ENCODE measurements around the gene SASH1. TPM values are rescaled to one million over a fixed set of nuclear protein-coding genes. Genes with fewer than 3 reads are reported as not detected.
A peak's percentile ranks its signal among the peaks of the same experiment; 100 is the strongest.

The SASH1 gene
- total RNA-seq, 1 experiment from 2014 or later, result 27.4 TPM

DNA sequence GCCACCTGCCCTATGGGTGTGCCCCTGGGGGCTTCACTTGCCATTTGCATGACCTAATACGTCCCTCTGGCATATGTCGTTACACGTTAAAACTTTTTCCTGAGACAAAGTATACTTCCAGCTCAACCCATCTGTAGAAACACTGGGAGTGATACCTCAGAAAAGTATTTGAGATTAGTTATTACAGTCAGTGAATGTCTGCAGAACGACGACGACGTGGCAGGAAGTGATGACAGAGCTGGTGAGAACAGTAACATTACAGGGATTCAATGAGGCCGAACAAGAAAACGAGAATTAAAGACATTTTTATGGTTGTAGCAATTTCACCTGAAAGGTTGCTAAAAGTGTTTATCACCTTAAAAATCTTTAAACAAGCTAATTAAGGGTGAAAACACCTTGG, 40.2 kb downstream of the SASH1 start:
- CTCF ChIA-PET, result interaction anchor here (1.0 kb wide), 1 partner anchor 25 kb away, joined by 3 read pairs; no protein-coding TSS in a partner anchor
- Mint-ChIP-seq H3K4me1 (peaks cover 45% of the 10 kb centered on the region), H3K27me3 (ENCODE audit: low read depth) (no peaks in the 10 kb centered on the region), H3K9me3 (no peaks in the 10 kb centered on the region), H3K27ac (peak overlapping the region; percentile 37; the same call in 1 of the 2 replicates), H3K36me3 (no peaks in the 10 kb centered on the region), H3K4me3 (no peak overlapping the region)
- DNase-seq (ENCODE audit: low spot score) (no peak), ATAC-seq (no peak)
- TF ChIP-seq FOXJ3 (CRISPR knock-in tag; IDR thresholded peaks at IDR 0.05; ENCODE audit: borderline replicate concordance), result no peak
- TF ChIP-seq ETV6 (CRISPR knock-in tag; IDR thresholded peaks at IDR 0.05), result no peak
- TF ChIP-seq, protein P1, sequence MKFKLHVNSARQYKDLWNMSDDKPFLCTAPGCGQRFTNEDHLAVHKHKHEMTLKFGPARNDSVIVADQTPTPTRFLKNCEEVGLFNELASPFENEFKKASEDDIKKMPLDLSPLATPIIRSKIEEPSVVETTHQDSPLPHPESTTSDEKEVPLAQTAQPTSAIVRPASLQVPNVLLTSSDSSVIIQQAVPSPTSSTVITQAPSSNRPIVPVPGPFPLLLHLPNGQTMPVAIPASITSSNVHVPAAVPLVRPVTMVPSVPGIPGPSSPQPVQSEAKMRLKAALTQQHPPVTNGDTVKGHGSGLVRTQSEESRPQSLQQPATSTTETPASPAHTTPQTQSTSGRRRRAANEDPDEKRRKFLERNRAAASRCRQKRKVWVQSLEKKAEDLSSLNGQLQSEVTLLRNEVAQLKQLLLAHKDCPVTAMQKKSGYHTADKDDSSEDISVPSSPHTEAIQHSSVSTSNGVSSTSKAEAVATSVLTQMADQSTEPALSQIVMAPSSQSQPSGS (CRISPR knock-in tag; IDR thresholded peaks at IDR 0.05; ENCODE audit: borderline replicate concordance, low read depth), result no peak
- TF ChIP-seq, protein P2, sequence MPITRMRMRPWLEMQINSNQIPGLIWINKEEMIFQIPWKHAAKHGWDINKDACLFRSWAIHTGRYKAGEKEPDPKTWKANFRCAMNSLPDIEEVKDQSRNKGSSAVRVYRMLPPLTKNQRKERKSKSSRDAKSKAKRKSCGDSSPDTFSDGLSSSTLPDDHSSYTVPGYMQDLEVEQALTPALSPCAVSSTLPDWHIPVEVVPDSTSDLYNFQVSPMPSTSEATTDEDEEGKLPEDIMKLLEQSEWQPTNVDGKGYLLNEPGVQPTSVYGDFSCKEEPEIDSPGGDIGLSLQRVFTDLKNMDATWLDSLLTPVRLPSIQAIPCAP (CRISPR knock-in tag; IDR thresholded peaks at IDR 0.05), result no peak
- POLR2A ChIA-PET, result no interaction called here

DNA sequence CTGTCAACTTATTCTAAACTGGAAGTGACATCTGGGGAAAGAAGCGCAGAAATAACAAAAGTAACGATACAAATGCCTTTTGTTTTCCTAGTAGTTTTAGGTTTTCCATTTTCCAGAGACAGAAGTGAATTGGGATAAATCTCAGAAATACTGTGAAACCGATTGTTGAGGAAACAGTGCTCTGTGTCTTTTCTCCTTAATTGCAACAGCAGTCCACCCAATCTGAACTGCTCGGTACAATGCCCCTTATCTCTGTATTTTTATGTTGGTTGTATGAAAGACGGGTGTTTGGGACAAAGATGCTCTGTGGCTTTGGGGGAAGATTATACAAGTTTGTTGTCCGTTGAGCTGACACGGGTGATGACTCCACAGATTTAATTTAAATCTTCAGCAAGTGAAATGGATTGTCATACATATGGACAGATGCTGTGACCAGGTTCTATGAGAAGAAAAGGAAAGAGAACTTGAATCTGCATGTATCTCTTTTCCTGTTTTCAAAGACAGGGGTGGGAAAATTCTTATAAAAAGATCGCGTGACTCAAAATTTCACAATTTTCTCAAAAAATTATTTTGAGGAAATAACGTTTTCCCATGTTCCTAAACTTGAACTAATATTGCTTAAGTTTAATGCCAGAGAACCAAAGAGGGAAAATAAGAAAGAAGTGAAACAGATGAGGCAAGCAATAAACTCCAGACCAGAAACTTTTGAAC, 41.2 kb downstream of the SASH1 start:
- ATAC-seq, result no peak
- CTCF ChIA-PET, result no interaction called here
- H3K27ac Mint-ChIP-seq, result peak overlapping the region; percentile 38
- no peak overlapping the region for H3K4me3 Mint-ChIP-seq
- H3K27me3 Mint-ChIP-seq (ENCODE audit: low read depth), result no peaks in the 10 kb centered on the region
- DNase-seq (ENCODE audit: low spot score), result no peak
- H3K4me1 Mint-ChIP-seq, result peaks cover 49% of the 10 kb centered on the region
- no peaks in the 10 kb centered on the region for H3K36me3 Mint-ChIP-seq
- no peaks in the 10 kb centered on the region for H3K9me3 Mint-ChIP-seq
- POLR2A ChIA-PET, result no interaction called here
- TF ChIP-seq TEAD1 (CRISPR knock-in tag; IDR thresholded peaks at IDR 0.05) (no peak), TP53 (CRISPR knock-in tag; IDR thresholded peaks at IDR 0.05) (no peak), IRF2 (CRISPR knock-in tag; IDR thresholded peaks at IDR 0.05; ENCODE audit: borderline replicate concordance, low read depth) (no peak), TCF7 (CRISPR knock-in tag; IDR thresholded peaks at IDR 0.05; ENCODE audit: low read depth) (no peak)
- TF ChIP-seq, protein P3, sequence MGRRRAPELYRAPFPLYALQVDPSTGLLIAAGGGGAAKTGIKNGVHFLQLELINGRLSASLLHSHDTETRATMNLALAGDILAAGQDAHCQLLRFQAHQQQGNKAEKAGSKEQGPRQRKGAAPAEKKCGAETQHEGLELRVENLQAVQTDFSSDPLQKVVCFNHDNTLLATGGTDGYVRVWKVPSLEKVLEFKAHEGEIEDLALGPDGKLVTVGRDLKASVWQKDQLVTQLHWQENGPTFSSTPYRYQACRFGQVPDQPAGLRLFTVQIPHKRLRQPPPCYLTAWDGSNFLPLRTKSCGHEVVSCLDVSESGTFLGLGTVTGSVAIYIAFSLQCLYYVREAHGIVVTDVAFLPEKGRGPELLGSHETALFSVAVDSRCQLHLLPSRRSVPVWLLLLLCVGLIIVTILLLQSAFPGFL (CRISPR knock-in tag; IDR thresholded peaks at IDR 0.05; ENCODE audit: borderline replicate concordance), result no peak
- TF ChIP-seq, protein P1 (CRISPR knock-in tag; IDR thresholded peaks at IDR 0.05; ENCODE audit: borderline replicate concordance, low read depth), result no peak

DNA sequence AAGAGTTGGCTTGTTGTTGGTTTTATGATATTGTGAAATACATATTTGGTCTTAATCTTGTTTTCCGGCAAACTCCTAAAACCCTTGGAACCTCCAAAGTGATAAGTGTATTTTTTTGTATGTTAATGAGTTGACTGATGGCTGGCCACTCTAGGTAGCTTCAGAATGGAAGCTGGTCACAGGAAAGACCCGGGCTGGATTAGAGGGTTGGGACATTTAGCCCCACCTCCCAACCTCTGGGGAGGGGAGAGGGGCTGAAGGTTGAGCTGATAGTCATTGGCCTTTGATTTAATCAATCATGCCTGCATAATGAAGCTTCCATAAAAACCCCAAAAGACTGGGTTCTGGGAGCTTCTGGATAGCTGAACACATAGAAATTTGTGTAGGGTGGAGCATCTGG, 42.7 kb downstream of the SASH1 start:
- H3K4me3 Mint-ChIP-seq, result no peak overlapping the region

More for the DNA sequence above, 42.7 kb downstream of the SASH1 start:
- no peaks in the 10 kb centered on the region for H3K27me3 Mint-ChIP-seq (ENCODE audit: low read depth)
- DNase-seq (ENCODE audit: low spot score), result no peak
- TF ChIP-seq ETV6 (CRISPR knock-in tag; IDR thresholded peaks at IDR 0.05) (no peak), SMAD4 (CRISPR knock-in tag; IDR thresholded peaks at IDR 0.05) (no peak)
- TF ChIP-seq, protein P4, sequence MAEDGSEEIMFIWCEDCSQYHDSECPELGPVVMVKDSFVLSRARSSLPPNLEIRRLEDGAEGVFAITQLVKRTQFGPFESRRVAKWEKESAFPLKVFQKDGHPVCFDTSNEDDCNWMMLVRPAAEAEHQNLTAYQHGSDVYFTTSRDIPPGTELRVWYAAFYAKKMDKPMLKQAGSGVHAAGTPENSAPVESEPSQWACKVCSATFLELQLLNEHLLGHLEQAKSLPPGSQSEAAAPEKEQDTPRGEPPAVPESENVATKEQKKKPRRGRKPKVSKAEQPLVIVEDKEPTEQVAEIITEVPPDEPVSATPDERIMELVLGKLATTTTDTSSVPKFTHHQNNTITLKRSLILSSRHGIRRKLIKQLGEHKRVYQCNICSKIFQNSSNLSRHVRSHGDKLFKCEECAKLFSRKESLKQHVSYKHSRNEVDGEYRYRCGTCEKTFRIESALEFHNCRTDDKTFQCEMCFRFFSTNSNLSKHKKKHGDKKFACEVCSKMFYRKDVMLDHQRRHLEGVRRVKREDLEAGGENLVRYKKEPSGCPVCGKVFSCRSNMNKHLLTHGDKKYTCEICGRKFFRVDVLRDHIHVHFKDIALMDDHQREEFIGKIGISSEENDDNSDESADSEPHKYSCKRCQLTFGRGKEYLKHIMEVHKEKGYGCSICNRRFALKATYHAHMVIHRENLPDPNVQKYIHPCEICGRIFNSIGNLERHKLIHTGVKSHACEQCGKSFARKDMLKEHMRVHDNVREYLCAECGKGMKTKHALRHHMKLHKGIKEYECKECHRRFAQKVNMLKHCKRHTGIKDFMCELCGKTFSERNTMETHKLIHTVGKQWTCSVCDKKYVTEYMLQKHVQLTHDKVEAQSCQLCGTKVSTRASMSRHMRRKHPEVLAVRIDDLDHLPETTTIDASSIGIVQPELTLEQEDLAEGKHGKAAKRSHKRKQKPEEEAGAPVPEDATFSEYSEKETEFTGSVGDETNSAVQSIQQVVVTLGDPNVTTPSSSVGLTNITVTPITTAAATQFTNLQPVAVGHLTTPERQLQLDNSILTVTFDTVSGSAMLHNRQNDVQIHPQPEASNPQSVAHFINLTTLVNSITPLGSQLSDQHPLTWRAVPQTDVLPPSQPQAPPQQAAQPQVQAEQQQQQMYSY (CRISPR knock-in tag; IDR thresholded peaks at IDR 0.05), result peak; percentile 96
- ChIA-PET POLR2A (interaction anchor here (1.2 kb wide), 1 partner anchor 43 kb away, joined by 4 read pairs; the partner anchor contains the start of gene SASH1), CTCF (no interaction called here)
- H3K9me3 Mint-ChIP-seq, result no peaks in the 10 kb centered on the region
- H3K27ac Mint-ChIP-seq, result no peak overlapping the region
- ATAC-seq, result peak; percentile 89
- H3K36me3 Mint-ChIP-seq, result peaks cover 5% of the 10 kb centered on the region; the same call in 1 of the 2 replicates
- peaks cover 50% of the 10 kb centered on the region for H3K4me1 Mint-ChIP-seq

Measured in WTC11 (cell line).